ENCODE measurements around the gene NSDHL. TPM values are rescaled to one million over a fixed set of nuclear protein-coding genes. Genes with fewer than 3 reads are reported as not detected.

Gene NSDHL
- total RNA-seq, 1 experiment from 2014 or later = 31.6 TPM

- Histone ChIP-seq H3K14ac (ENCODE audit: insufficient read depth, low read length) (no peak overlapping the region), H3K27ac (ENCODE audit: insufficient read length, low read depth, low read length) (no peak overlapping the region), H4K20me1 (ENCODE audit: control insufficient read depth, insufficient read depth, insufficient read length) (no peaks in the 10 kb centered on the region), H3K23ac (ENCODE audit: insufficient read length, low read depth, low read length) (no peak overlapping the region), H2BK5ac (ENCODE audit: insufficient read length, low read length) (no peak overlapping the region), H4K91ac (ENCODE audit: insufficient read length, low read depth, low read length) (no peak overlapping the region), H2BK12ac (ENCODE audit: insufficient read length, low read depth, low read length) (no peak overlapping the region), H3K9me3 (ENCODE audit: control insufficient read depth, low read depth, low read length) (peaks cover 28% of the 10 kb centered on the region), H3K27me3 (ENCODE audit: insufficient read depth, low read length) (no peaks in the 10 kb centered on the region), H2BK120ac (ENCODE audit: low read depth, low read length, poor library complexity, severe bottlenecking) (no peak overlapping the region), H3K79me2 (ENCODE audit: insufficient read depth, low read length) (no peaks in the 10 kb centered on the region), H2BK20ac (ENCODE audit: low read depth, low read length, poor library complexity, severe bottlenecking) (no peak overlapping the region), H4K8ac (replicated peaks; ENCODE audit: insufficient read length, low read depth, low read length) (no peak overlapping the region), H3K4ac (ENCODE audit: low read depth, low read length) (no peak overlapping the region), H2BK15ac (ENCODE audit: low read depth, low read length) (no peak overlapping the region), H3T11ph (ENCODE audit: low read length) (no peak overlapping the region), H4K5ac (ENCODE audit: insufficient read length, low read depth, low read length) (no peak overlapping the region), H2AK5ac (ENCODE audit: insufficient read length, low read length) (no peak overlapping the region), H2AFZ (ENCODE audit: low read length) (no peak overlapping the region), H3K23me2 (ENCODE audit: insufficient read length, low read depth, low read length, poor library complexity, severe bottlenecking) (no peaks in the 10 kb centered on the region), H3K4me1 (ENCODE audit: insufficient read depth, low read length) (no peaks in the 10 kb centered on the region), H3K79me1 (ENCODE audit: insufficient read depth, low read depth, low read length, poor library complexity, severe bottlenecking) (no peaks in the 10 kb centered on the region), H3K18ac (ENCODE audit: insufficient read length, low read depth, low read length) (no peak overlapping the region), H3K56ac (ENCODE audit: insufficient read length, low read depth, low read length) (no peak overlapping the region), H3K4me2 (ENCODE audit: insufficient read depth, insufficient read length, low read length) (no peak overlapping the region), H3K9ac (ENCODE audit: extremely low read depth, insufficient read length, low read length) (no peak overlapping the region)
- no peaks in the 10 kb centered on the region; the same call in 1 of the 2 replicates for H3K27me3 Mint-ChIP-seq (ENCODE audit: low read depth)
- DNase-seq = no peak
- peaks cover 45 to 77% (median 46%) of the 10 kb centered on the region in 3 experiments for H3K36me3 Mint-ChIP-seq (ENCODE audit: insufficient read depth in 1 of 3, low read depth in 3 of 3)
- no peak overlapping the region; a peak in 1 of 7 replicates for H3K27ac Mint-ChIP-seq
- no peak overlapping the region for H3K4me3 Mint-ChIP-seq
- peaks cover 77 to 81% of the 10 kb centered on the region in 2 experiments for H3K9me3 Mint-ChIP-seq
- TF ChIP-seq CTCF (conservative IDR thresholded peaks at IDR 0.05) = no peak
- no peaks in the 10 kb centered on the region for H3K4me1 Mint-ChIP-seq
- WGBS (ENCODE audit: extremely low coverage, insufficient read length, low lambda C conversion rate) = no CpG with 5 or more reads among the region's 17 CpGs
Observed at GRCh38 chrX:152865232-152865920, 34.5 kb downstream of the NSDHL start.

All from H9 (cell line).